ENCODE measurements around the gene MTUS2. TPM values are rescaled to one million over a fixed set of nuclear protein-coding genes. Genes with fewer than 3 reads are reported as not detected.

The MTUS2 gene
- total RNA-seq, 1 experiment from 2014 or later = under 0.01 TPM

GRCh38 chr13:29545988-29546387 lies 725.8 kb downstream of the MTUS2 start:
- no peak for DNase-seq (ENCODE audit: low read depth)

DNA sequence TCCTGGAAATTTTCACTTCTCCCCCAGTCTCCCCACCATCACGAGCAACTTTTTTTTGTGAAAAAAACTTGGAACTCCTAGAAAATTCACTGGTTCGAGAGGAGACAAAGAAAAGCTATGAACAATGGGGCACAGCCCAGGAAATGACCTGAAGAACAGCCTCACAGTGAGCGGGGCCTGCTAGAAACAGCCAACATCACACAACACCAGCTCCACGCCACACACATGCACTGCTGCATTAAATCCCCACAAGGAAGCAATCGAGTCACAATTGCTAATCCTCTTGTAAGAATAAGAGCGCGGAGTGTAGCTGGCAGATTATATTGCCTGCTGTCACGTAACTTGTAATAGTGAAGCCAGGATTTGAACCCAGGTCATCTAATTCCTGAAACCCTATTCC lies 726.5 kb downstream of the MTUS2 start:
- no peak for DNase-seq (ENCODE audit: low read depth)

- no peak for DNase-seq (ENCODE audit: low read depth)
These were observed 727.0 kb downstream of the MTUS2 start for GRCh38 chr13:29547153-29547552.

GRCh38 chr13:29548722-29549121 lies 728.6 kb downstream of the MTUS2 start:
- DNase-seq (ENCODE audit: low read depth) = peak; percentile 48

GRCh38 chr13:29550430-29550988 lies 730.4 kb downstream of the MTUS2 start:
- DNase-seq (ENCODE audit: low read depth) = peak; percentile 13

- DNase-seq (ENCODE audit: low read depth) = peak; percentile 13
These were observed 731.1 kb downstream of the MTUS2 start for GRCh38 chr13:29551214-29551613.

Other genes starting within 250 kb of the MTUS2 start
- gene POMP, start 161.2 kb upstream of the MTUS2 start, total RNA-seq (2014; rRNA removed; shearing (Covaris generic)) = 212 and 228 TPM in 2 replicates
- 7.1 and 12.7 TPM in 2 replicates for gene SLC46A3, start 101.4 kb upstream of the MTUS2 start, total RNA-seq (2014; rRNA removed; shearing (Covaris generic))

Measured in Daoy (cell line).